ENCODE measurements around the gene SYNE3.

DNA sequence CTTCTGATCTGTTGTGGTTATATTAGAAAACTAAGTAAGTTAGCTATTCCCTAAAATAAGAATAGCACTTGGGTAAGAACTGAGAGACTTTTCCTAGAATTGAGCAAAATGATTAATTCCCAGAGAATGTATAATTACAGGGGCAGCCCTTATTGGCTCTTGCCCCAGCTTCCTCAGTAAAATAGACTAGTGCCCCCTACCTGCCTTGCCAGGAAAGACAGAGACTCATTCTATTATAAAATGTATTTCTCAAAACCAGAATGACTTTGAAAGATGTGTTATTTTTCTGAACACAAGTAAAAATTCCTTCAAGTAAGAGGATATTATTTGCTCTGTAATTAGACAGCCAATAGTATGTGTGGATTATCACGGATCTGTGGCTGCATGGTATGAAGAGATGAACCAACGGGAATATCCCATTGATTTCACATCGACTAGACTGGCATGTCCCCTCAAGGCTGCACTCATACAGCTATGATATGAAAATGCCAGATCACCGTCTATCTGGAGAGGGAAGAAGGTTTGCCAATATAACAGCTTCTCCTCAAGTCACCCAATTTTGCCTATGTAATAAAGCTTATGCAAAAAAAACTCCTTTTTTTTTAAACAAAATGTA, 11.0 kb upstream of the SYNE3 start:
- TF ChIP-seq BRCA1 (IDR thresholded peaks at IDR 0.05; ENCODE audit: low read depth, low read length): no peak
- TF ChIP-seq CTCF (IDR thresholded peaks at IDR 0.05; ENCODE audit: control extremely low read depth in 1 of 3, insufficient read depth in 1 of 3, low read depth in 1 of 3, low read length in 3 of 3): peak in 2 of 3 experiments; percentile 49 to 50; a peak in 3 of 4 replicates
- TF ChIP-seq JUND (IDR thresholded peaks at IDR 0.05; ENCODE audit: low read length): no peak
- TF ChIP-seq ATF2 (IDR thresholded peaks at IDR 0.05; ENCODE audit: low read length): no peak
- no peak for TF ChIP-seq CBX5 (IDR thresholded peaks at IDR 0.05; ENCODE audit: low read depth, low read length)
- no peak for TF ChIP-seq EGR1 (IDR thresholded peaks at IDR 0.05; ENCODE audit: borderline replicate concordance, low read depth, low read length)

Measured in H1 (cell line).